KG1 (cell line): ENCODE results near the gene SUPT7L.
"Not testable (repeated sequence)": the region's sequence is repeated elsewhere in the genome, so short reads cannot be mapped to it uniquely, and the experiment has no call there.

Source experiments
- DNase-seq: peaks from one replicate; lab custom pipeline; 2025; lab: John Stamatoyannopoulos, UW

The SUPT7L gene

DNA sequence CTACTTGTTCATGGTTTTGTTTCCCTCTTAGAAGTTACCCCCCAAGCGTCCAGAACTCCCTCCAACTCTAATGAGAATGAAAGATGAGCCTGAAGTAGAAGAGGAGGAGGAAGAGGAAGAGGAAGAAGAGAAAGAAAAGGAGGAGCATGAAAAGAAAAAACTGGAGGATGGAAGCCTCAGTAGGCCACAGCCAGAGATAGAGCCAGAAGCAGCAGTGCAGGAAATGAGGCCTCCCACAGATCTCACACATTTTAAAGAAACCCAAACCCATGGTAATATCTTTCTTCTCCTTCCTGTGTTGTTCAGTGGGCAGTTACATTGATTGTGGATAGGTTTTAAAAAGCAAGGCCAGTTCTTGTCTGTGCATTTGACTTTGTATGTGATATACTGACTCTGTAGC is 21.6 kb upstream of the SUPT7L start:
- not testable (repeated sequence) for DNase-seq

GRCh38 chr2:27683390-27684071 is 20.1 kb upstream of the SUPT7L start:
- DNase-seq: peak; percentile 94

GRCh38 chr2:27682334-27682771 is 18.9 kb upstream of the SUPT7L start:
- DNase-seq: not testable (repeated sequence)

- DNase-seq: no peak
Measured at GRCh38 chr2:27681841-27682240, 18.4 kb upstream of the SUPT7L start.

DNA sequence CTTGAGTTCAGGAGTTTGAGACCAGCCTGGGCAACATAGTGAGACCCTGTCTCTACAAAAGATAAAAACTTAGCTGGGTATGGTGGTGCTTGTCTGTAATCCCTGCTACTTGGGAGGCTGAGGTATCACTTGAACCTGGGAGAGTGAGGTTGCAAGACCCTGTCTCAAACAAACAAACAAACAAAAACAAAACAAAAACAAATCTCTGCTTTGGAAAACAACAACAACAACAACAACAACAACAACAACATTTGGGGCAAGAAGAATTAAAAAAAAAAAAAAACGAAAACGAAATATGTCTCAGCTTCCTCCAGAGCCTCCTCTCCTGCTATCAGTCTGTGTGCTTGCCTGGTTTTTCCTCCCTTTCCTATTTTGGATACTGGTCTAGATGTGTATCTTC is 17.2 kb upstream of the SUPT7L start:
- no peak for DNase-seq

- DNase-seq: no peak
Measured at GRCh38 chr2:27672723-27673486, 9.5 kb upstream of the SUPT7L start.

DNA sequence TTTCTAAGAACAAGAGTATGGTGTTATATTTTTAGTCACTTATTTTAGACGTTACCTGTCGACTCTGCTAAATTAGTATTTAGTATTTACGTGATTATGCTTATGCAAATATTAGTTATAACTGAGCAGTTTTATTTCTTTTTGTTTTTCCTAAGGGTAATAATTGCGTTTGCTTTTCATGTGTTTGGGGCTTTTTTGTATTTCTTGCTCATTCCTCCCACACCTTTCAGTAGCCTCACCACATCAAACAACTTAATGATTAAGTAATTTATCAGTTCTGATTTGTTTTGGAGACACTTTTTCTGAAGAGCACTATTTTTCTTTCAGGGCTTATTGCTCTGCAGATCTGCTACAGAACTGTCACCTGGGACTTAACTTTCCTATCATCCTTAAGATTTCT is 7.8 kb upstream of the SUPT7L start:
- no peak for DNase-seq

- no peak for DNase-seq
Measured at GRCh38 chr2:27667446-27667845, 4.0 kb upstream of the SUPT7L start.

- DNase-seq: no peak
Measured at GRCh38 chr2:27664622-27665363, 1.4 kb upstream of the SUPT7L start.

DNA sequence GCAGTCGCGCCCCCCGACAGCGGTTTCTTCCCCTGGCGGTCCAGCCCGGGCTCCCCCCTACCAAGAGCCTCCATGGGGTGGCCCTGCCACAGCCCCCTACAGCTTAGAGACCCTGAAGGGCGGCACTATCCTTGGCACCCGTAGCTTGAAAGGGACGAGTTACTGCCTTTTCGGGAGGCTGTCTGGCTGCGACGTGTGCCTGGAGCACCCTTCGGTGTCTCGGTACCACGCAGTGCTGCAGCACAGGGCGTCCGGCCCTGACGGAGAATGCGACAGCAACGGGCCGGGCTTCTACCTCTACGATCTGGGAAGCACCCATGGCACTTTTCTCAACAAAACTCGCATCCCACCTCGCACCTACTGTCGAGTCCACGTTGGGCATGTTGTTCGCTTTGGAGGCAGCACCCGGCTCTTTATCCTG is 750 bp upstream of the SUPT7L start:
- peak; percentile 56 for DNase-seq

DNA sequence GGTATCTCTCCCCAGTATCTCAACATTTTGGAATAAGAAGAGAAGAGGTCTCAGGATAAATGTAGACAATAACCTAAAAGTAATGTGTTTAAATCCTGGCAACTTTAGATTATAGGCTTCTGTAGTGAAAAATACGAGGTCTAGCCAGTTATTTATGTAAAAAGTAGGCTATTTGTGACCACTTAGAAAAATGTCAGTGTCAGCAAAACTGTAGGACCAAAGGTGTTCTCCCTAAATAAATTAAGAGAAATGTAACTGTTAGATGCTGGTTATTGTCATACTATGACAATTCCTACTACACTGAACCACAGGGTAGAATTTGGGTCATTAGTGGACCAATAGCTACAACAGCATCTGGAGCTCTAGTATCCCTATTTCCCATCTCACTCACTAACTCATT is 2.0 kb downstream of the SUPT7L start:
- no peak for DNase-seq

- DNase-seq: no peak
Measured at GRCh38 chr2:27655155-27655951, 8.1 kb downstream of the SUPT7L start.

- DNase-seq: no peak
Measured at GRCh38 chr2:27653397-27653796, 10.0 kb downstream of the SUPT7L start.

DNA sequence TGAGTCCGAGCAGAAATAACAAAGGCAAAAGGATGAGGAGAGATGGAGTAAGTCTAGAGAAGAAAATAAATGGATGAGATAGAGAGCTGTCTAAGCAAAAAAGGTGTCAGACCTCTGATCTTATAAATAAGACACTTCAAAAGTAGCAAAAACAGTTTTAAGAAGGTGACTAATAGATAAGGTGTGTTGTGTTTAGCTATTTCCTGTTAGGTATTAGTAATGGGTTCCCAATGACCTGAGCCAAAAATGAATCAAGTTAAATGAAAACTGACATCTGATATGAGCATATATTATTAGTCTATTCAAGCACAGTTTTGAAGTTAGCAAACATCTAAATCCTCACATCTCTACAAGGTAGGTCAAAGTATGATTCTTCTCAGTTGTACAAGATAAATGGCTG is 10.6 kb downstream of the SUPT7L start:
- no peak for DNase-seq

DNA sequence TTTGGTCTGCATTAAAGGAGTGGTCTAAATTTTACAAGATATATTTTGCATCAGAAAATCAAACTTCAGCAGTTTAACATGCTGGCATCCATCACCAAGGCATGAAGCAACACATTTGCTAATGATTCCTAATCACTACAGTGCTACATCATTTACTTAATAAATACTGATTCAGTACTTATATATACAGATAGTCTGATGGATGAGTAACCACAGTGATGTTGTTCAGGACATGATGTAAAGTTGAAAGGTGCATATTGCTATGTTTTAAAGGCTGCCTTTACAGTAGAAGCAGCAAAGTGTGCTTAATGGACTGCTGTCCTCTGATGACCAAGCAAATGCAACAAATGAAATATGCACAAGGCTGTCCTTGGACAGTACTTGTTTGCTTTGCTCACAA is 11.1 kb downstream of the SUPT7L start:
- DNase-seq: no peak

DNA sequence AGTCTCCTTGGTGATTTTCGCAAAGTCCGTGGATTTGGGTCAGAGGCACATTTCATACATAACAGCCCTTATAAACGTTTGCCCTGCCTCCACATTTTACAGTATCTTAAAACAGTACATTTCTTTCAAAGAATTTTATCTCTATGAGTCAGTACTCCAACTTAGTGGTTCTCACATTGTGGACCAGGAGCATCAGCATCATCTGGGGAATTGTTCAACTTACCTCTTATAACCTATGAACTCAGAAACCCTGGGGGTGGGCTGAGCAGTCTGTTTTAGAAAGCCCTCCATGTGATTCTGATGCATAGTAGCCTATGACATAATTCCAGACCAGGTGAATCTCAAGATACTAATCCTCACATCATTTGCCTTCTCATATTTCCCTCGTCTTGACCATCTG is 12.4 kb downstream of the SUPT7L start:
- no peak for DNase-seq

DNA sequence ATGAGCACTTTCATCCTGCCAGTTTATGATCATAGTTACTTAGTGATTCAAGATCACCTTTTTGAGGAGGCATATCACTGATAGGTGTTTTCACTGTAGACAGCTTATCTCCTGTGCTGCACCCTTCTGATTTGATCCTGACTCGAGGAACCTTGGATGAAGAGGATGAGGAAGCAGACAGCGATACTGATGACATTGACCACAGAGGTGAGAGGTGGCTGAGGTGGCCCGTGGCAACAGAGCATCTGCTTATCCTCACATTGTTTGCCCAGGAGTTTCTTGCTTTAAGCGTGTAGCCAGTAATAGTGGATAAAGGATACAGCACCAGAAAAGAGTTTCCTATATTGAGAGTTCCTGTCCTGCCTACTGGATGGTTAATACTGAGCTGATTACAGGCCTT is 15.7 kb downstream of the SUPT7L start:
- no peak for DNase-seq

DNA sequence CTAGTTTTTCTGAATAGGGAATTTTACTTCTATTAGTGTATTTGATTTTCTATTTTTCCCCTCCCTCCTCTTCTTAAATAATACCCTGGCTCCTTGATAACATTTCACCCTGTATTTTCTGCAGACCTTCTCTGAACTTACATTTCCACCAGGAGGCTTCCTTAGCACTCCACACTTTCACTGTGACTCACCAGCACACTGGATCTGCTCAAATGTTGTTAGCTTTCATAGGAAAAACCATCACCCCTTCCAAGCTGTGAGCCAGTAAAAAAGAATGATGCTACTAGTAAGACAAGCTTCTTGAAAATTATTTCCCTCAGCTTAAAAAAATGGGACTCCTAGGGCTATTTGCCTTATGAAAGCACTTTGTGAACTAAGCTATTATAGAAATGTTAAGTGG is 16.1 kb downstream of the SUPT7L start:
- DNase-seq: no peak

DNA sequence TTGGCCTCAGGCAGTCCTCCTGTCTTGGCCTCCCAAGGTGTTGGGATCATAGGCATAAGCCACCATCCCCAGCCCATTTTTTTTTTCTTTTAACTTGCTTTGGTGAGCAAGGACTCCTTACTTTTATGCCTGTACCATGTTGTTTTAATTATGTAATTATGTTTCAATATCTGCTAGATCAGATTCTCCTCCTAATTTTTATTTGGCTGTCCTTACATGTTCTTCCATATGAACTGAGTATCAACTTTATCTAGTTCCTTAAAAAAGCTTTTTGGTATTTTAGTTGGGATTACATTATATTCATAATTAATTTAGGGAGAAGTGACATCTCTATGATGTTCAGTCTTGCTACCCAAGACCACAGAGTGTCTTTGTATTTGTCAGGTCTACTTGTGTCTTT is 18.2 kb downstream of the SUPT7L start:
- no peak for DNase-seq

DNA sequence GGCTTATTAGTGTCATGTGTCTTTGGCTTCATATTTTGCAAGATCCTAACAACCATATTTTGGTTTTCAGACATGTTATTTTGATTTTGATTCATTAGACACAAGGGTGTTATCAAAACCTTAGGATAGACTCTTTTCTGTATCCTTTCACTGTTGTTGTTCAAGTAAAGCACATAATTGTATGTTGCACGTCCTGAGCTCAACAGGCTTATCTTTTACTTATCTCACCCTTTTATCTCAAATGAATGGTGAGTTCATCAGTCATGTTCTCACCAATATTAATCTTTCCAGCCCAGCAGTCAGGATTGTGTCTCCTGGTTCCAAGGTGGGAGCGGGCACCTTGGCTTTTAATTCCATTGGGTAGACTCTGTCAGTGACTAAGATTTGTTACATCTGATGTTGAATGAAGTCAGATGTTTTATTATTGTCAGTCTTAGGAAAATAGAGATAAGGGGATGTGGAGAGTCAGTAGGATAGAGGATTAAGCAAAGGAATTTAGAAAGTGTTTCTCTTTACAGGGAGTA is 22.6 kb downstream of the SUPT7L start:
- DNase-seq: no peak

GRCh38 chr2:27638709-27639108 is 24.7 kb downstream of the SUPT7L start:
- no peak for DNase-seq
